ENCODE data around the gene DPP4. TPM values are rescaled to one million over a fixed set of nuclear protein-coding genes. Genes with fewer than 3 reads are reported as not detected.

Gene DPP4
- total and polyA plus RNA-seq, 7 donors, result 1.2 to 11.9 (median 6.9) TPM

GRCh38 chr2:162004031-162004430, 70.0 kb downstream of the DPP4 start:
- H3K36me3 ChIP-seq, result no peaks in the 10 kb centered on the region
- no peaks in the 10 kb centered on the region for H3K4me1 ChIP-seq
- 79 to 80% methylated on average over 3 of the region's 3 CpGs for WGBS, 2 donors
- H3K9me3 ChIP-seq, result no peaks in the 10 kb centered on the region
- H3K27ac ChIP-seq, result no peak overlapping the region
- intact Hi-C loops (cut with DNase I), result loop anchor here (10.0 kb wide), 1 partner anchor 301 kb away; no protein-coding TSS in a partner anchor
- no peak overlapping the region for H3K4me3 ChIP-seq
- H3K27me3 ChIP-seq, result no peaks in the 10 kb centered on the region
- TF ChIP-seq EP300 (IDR thresholded peaks at IDR 0.05) (no peak), POLR2A (IDR thresholded peaks at IDR 0.05) (no peak), CTCF (IDR thresholded peaks at IDR 0.05) (no peak), POLR2AphosphoS5 (IDR thresholded peaks at IDR 0.05) (no peak)
- no peak for DNase-seq

- no peaks in the 10 kb centered on the region for H3K36me3 ChIP-seq
- DNase-seq, result no peak
- no peaks in the 10 kb centered on the region for H3K4me1 ChIP-seq
- WGBS, 2 donors, result 86 to 90% methylated on average over 7 of the region's 7 CpGs
- TF ChIP-seq CTCF (IDR thresholded peaks at IDR 0.05) (no peak), POLR2A (IDR thresholded peaks at IDR 0.05) (no peak), EP300 (IDR thresholded peaks at IDR 0.05) (no peak), POLR2AphosphoS5 (IDR thresholded peaks at IDR 0.05) (no peak)
- H3K4me3 ChIP-seq, result no peak overlapping the region
- no peaks in the 10 kb centered on the region for H3K9me3 ChIP-seq
- H3K27ac ChIP-seq, result no peak overlapping the region
- H3K27me3 ChIP-seq, result no peaks in the 10 kb centered on the region
- intact Hi-C loops (cut with DNase I), result loop anchor here (10.0 kb wide), 1 partner anchor 302 kb away; no protein-coding TSS in a partner anchor
Observed at GRCh38 chr2:162002623-162003235, 71.3 kb downstream of the DPP4 start.

- intact Hi-C loops (cut with DNase I), result loop anchor here (10.0 kb wide), 1 partner anchor 304 kb away; no protein-coding TSS in a partner anchor
- TF ChIP-seq POLR2AphosphoS5 (IDR thresholded peaks at IDR 0.05) (no peak), CTCF (IDR thresholded peaks at IDR 0.05) (no peak), EP300 (IDR thresholded peaks at IDR 0.05) (no peak), POLR2A (IDR thresholded peaks at IDR 0.05) (no peak)
- DNase-seq, result no peak
- Histone ChIP-seq H3K9me3 (no peaks in the 10 kb centered on the region), H3K27me3 (no peaks in the 10 kb centered on the region), H3K27ac (no peak overlapping the region), H3K4me1 (no peaks in the 10 kb centered on the region), H3K4me3 (no peak overlapping the region), H3K36me3 (no peaks in the 10 kb centered on the region)
- 75 to 97% methylated on average over 1 of the region's 1 CpG for WGBS, 2 donors
Observed at GRCh38 chr2:162000431-162000830, 73.6 kb downstream of the DPP4 start.

- intact Hi-C loops (cut with DNase I), result no loop called here
- no peaks in the 10 kb centered on the region for H3K9me3 ChIP-seq
- WGBS, 2 donors, result 75 to 81% methylated on average over 6 of the region's 6 CpGs
- no peaks in the 10 kb centered on the region for H3K36me3 ChIP-seq
- no peak overlapping the region for H3K27ac ChIP-seq
- H3K27me3 ChIP-seq, result no peaks in the 10 kb centered on the region
- H3K4me1 ChIP-seq, result no peaks in the 10 kb centered on the region
- TF ChIP-seq POLR2AphosphoS5 (IDR thresholded peaks at IDR 0.05), result no peak
- no peak for TF ChIP-seq CTCF (IDR thresholded peaks at IDR 0.05)
- TF ChIP-seq EP300 (IDR thresholded peaks at IDR 0.05), result no peak
- no peak for TF ChIP-seq POLR2A (IDR thresholded peaks at IDR 0.05)
- DNase-seq, result no peak
- no peak overlapping the region for H3K4me3 ChIP-seq
Observed at GRCh38 chr2:161999321-161999720, 74.7 kb downstream of the DPP4 start.

- 87 to 98% methylated on average over 1 of the region's 1 CpG for WGBS, 2 donors
- DNase-seq, result no peak
- Histone ChIP-seq H3K9me3 (no peaks in the 10 kb centered on the region), H3K36me3 (no peaks in the 10 kb centered on the region), H3K4me1 (no peaks in the 10 kb centered on the region), H3K27me3 (no peaks in the 10 kb centered on the region), H3K27ac (no peak overlapping the region), H3K4me3 (no peak overlapping the region)
- intact Hi-C loops (cut with DNase I), result no loop called here
- TF ChIP-seq EP300 (IDR thresholded peaks at IDR 0.05), result no peak
- no peak for TF ChIP-seq CTCF (IDR thresholded peaks at IDR 0.05)
- no peak for TF ChIP-seq POLR2A (IDR thresholded peaks at IDR 0.05)
- TF ChIP-seq POLR2AphosphoS5 (IDR thresholded peaks at IDR 0.05), result no peak
Observed at GRCh38 chr2:161998857-161999256, 75.2 kb downstream of the DPP4 start.
